Fibroblast of lung (primary cell): Measurements from ENCODE around the gene MGAT5.

Experiments used
- CTCF ChIP-seq, 2 donors: IDR thresholded peaks in 1 of 2; conservative IDR thresholded peaks in 1 of 2; 1 replicate in 1 of 2; 2 replicates in 1 of 2; pipeline ENCODE4 v1.5.1; 2011 to 2012; ENCODE audit warnings: low read length in 2 of 2, control low read depth in 1 of 2, inconsistent platforms in 1 of 2, low read depth in 1 of 2, mild to moderate bottlenecking in 1 of 2
- EZH2 ChIP-seq: IDR thresholded peaks from 2 replicates; pipeline ENCODE4 v1.5.1; 2012; ENCODE audit warnings: low read length, control low read depth, mild to moderate bottlenecking; ENCODE audit errors: missing control alignments

GRCh38 chr2:134217351-134217750 lies 36.5 kb upstream of the MGAT5 start:
- TF ChIP-seq CTCF (conservative IDR thresholded peaks at IDR 0.05 in 1 of 2, IDR thresholded peaks at IDR 0.05 in 1 of 2; ENCODE audit: low read depth in 1 of 2, low read length in 2 of 2): no peak
- TF ChIP-seq EZH2: no peak
